8988T (cell line): ENCODE data around the gene KCNC1.

Experiments
- DNase-seq: peaks from one replicate; pipeline ENCODE4 v3.0.0; 2011

Gene KCNC1

DNA sequence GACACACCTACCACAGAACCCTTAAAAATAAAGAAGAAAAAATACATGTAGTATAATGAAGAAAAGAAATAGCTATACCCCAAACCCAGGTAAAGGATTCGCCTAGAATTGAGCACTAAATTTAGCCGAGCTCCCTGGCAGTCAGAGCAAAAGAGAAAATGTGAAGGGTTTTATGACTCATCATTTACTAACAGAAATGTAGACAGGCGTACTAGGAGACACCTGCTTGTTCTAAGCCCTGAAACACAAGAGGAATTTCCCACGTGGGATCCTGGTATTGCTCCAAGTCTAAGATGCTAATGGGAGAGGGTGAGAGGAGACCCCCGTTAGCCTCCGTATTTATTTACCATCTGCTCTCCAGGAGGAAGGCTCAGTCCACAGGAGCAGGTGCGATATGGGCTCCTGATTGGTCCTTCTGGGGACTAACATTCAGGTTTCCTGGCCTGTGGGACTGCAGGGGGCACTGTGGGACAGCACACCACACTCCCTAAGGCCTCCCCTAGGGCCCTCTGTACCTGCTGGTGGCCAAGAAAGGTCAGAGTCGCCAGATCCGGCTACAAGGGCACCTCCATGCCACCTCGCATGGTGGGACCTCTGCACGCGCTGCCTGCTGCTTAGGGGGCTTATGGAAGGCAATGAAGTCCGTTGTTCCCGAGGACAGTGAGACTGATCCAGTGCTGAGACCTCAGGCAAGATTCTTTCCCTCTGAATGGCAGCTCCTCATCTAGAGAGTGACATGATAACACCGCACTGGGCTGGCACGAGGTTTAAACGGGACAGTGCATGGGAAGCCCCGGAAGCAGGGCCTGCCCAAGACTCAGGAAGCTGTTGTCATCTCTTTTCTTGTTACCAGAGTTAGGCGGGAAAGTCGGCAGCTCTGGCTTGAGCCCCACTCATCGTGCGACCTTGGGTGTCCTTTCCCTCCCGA, 25.8 kb downstream of the KCNC1 start:
- peak; percentile 78 for DNase-seq

- DNase-seq: no peak
These were observed 27.9 kb downstream of the KCNC1 start for GRCh38 chr11:17762309-17762974.

DNA sequence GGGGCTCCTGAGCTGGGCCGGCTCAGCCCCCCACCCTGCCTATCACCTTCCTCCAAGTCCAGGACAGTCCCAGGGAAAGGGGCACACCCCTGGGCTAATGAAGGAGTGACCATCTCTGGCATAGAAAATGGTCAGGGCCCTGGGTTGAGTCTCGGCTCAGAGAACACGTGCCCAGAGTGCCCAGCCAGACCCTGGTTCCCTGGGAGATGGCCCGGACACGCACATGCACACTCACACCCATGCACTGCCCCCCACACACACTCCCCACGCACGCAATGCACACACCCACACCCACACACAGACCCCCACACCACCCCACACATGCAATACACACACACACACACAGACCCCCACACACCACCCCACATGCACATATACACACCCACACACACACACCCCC, 28.7 kb downstream of the KCNC1 start:
- DNase-seq: no peak

DNA sequence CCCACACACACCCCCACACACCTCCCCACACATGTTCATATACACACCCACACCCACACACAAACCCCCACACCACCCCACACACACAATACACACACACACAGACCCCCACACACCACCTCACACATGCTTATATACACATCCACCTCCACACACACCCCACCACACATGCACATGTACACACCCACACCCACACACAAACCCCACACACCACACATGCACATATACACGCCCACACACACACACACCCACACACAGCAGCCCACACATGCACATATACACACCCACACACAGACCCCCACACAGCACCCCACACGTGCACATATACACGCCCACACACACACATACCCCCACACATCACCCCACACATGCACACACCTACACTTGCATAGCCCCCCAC, 29.1 kb downstream of the KCNC1 start:
- DNase-seq: no peak

- no peak for DNase-seq
These were observed 30.1 kb downstream of the KCNC1 start for GRCh38 chr11:17764446-17765218.

DNA sequence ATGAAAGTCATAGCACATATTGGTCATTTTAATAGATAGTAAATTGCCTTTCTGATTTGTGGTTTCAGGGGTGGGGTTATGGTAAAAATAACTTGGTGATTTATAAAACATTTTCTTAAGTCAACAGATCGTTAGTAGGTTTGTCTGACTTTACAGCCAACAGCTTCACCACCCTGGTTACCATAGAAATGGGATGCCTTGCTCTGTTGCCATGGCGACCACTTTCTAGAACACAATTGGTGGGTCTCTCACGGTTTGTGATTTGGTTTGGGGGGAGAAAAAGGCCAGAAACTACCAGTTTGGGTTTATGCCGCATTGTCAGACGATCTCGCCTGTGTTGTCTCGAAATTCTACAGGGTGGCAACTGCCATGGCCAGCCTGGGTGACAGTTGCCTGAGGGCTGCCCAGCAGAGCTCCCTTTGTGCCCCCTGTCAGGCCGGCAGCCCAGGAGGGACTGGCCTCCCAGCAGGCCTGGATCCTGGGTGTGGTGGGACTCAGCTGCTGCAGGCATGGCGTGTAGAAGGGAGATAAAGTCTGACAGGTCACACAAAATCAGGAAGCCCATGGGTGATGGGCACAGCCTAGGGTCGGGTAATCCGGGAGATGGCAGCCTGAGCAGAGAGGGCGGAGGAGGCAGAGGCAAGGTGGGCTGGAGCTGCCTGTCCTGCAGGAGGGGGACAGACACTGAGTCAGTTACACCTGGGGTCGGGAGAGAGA, 30.9 kb downstream of the KCNC1 start:
- DNase-seq: no peak

- DNase-seq: no peak
These were observed 31.4 kb downstream of the KCNC1 start for GRCh38 chr11:17766073-17766359.

GRCh38 chr11:17766590-17766989, 32.0 kb downstream of the KCNC1 start:
- no peak for DNase-seq

- DNase-seq: no peak
These were observed 32.8 kb downstream of the KCNC1 start for GRCh38 chr11:17767301-17767885.

DNA sequence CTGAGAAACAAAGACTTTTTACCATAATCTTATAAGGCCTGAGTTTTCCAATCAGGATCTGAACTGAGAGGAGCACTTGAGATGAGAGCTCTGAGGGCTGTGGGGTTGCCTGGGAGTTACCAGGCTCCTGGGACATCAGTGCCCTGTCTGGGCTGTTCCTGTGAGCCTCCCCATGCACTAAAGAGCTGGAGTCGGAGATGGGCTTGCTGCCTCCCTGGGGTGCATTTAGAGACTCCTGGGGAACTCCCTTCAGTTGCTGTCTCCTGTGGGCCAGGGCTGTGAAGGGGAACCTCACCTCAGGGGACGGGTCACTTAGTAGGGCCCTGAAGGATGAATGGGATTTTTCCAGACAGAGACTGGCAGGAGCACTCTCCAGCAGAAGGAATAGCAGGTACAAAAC, 33.3 kb downstream of the KCNC1 start:
- no peak for DNase-seq

GRCh38 chr11:17768547-17768946, 34.0 kb downstream of the KCNC1 start:
- DNase-seq: no peak

GRCh38 chr11:17769218-17769617, 34.6 kb downstream of the KCNC1 start:
- no peak for DNase-seq

GRCh38 chr11:17770048-17770652, 35.6 kb downstream of the KCNC1 start:
- DNase-seq: no peak

DNA sequence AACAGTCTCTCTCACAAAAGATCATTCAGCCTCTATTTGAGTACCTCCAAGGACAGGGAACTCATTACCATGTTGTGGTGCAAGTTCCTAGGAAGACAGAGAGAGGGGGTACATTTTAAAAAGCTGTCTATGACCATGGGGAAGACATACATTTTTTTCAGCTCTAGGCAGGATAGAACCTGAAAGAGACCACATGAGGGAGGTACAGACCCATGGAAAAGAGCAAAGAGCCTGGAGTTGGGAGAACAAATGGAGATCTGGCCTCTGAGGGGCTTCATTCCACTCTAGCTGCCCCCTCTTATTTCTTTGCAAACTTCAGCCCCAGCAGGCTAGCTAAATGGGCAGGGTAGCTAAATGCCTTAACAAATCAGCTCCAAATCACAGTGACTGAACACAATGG, 36.3 kb downstream of the KCNC1 start:
- no peak for DNase-seq

DNA sequence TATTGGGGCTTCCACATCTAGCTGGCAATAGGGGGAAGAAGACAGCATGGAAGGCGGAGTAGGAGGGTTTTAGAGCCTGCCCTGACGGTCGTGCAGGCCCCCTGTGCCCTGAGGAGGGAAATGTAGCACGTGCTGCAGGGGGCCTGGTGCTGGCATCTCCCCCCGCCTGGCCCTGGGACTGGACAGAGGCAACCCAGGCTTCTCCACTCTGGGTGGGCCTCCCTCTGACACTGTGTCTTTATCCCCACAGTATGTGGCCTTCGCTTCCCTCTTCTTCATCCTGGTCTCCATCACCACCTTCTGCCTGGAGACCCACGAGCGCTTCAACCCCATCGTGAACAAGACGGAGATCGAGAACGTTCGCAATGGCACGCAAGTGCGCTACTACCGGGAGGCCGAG, 36.8 kb downstream of the KCNC1 start:
- DNase-seq: no peak

DNA sequence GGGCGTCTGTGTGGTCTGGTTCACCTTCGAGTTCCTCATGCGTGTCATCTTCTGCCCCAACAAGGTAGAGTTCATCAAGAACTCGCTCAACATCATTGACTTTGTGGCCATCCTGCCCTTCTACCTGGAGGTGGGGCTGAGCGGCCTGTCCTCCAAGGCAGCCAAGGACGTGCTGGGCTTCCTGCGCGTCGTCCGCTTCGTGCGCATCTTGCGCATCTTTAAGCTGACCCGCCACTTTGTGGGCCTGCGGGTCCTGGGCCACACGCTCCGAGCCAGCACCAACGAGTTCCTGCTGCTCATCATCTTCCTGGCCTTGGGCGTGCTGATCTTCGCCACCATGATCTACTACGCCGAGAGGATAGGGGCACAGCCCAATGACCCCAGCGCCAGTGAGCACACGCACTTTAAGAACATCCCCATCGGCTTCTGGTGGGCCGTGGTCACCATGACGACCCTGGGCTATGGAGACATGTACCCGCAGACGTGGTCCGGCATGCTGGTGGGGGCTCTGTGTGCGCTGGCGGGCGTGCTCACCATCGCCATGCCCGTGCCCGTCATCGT, 37.3 kb downstream of the KCNC1 start:
- DNase-seq: no peak

DNA sequence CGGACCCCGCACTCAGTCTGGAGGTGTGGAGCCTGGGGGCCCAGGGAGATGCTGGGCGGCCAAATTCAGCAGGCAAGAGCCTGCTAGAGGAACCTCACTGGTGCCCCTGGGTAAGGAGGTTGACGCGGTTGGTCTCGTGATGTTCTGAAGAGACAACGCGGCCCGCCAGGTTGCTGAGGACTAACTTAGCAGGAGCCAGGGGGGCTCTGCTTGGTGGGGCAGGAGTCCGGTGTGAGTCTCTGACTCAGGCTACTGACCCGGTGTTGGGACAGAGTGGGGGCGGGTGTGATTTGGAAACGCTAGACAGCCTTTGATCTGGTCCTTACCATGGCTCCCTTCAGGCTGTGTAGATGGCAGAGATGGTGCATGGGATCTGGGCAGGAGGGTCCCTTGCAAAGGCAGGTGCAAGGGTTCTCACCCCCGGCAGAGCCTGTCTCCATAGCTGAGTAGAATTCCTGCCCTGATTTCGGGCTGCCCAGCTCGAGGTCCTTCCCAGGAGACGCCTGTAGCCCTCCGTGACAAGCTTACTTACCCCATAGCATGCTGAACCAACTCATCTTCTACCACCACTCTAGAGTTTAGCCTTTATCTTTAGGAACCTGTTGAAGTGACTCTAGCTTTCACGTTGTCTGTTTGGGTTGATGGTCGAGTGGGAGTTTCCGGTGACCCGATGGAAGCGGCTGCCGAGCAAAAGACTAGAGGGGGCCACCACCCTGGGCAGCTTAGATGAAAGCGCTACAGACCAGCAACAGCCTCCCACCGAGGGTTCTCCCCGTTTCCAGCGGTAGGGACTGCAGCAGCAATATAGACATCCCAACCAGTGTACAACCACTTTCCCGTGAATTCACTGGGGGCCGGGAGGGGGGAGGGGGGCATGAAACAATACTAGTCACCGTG, 38.4 kb downstream of the KCNC1 start:
- DNase-seq: no peak

DNA sequence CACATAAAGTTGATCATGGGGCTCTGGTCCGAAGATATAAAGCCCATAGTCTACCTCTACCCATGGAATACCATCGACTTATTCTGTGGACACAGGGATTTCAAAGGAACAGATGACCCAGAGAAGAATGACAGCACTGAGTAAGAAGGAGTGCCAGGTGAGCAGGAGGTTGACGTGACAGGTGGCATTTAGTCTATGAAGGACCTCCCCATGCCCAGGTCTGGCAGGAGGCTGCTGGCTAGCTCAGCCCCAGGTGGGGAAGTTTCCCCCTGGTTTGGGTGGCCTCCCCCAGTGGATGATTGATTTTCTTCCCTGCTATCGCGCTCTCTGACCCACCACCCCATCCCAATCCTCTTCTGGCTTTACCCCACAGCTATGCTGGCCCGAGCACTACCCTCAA, 39.1 kb downstream of the KCNC1 start:
- no peak for DNase-seq

GRCh38 chr11:17774232-17775034, 39.9 kb downstream of the KCNC1 start:
- no peak for DNase-seq

- DNase-seq: no peak
These were observed 40.4 kb downstream of the KCNC1 start for GRCh38 chr11:17775035-17775348.
